Progenitor cell of endocrine pancreas (in vitro differentiated cells): Measurements from ENCODE around the gene TRPM1. TPM values are rescaled to one million over a fixed set of nuclear protein-coding genes. Genes with fewer than 3 reads are reported as not detected.

ENCODE experiments used
- DNase-seq: peaks from one replicate; pipeline ENCODE4 v3.0.0; 2021; ENCODE audit warnings: low spot score; ENCODE audit not compliant: unreplicated experiment
- H3K27ac Mint-ChIP-seq: 2 replicates; pipeline ENCODE4 v1.8.0; 2021; ENCODE audit warnings: mild to moderate bottlenecking, moderate library complexity, mixed read lengths
- H3K27me3 Mint-ChIP-seq: 2 replicates; pipeline ENCODE4 v1.8.0; 2021; ENCODE audit warnings: mixed read lengths
- H3K36me3 Mint-ChIP-seq: 2 replicates; pipeline ENCODE4 v1.8.0; 2022; ENCODE audit warnings: mixed read lengths; ENCODE audit not compliant: insufficient read depth
- H3K4me1 Mint-ChIP-seq: 2 replicates; pipeline ENCODE4 v1.8.0; 2021; ENCODE audit warnings: low read depth, mixed read lengths
- H3K4me3 Mint-ChIP-seq: 2 replicates; pipeline ENCODE4 v1.8.0; 2021; ENCODE audit warnings: low read depth, mild to moderate bottlenecking, moderate library complexity, mixed read lengths
- H3K9me3 Mint-ChIP-seq: 2 replicates; pipeline ENCODE4 v1.8.0; 2021; ENCODE audit warnings: low read depth, mixed read lengths
- CTCF ChIP-seq: fragments of 200-600 bp; sonication (generic); IDR thresholded peaks from one replicate; pipeline ENCODE4 v1.5.0; 2021; ENCODE audit warnings: antibody characterized with exemption, mild to moderate bottlenecking; ENCODE audit not compliant: unreplicated experiment
- total RNA-seq: library from RNA; stranded (reverse); gene quantifications from 2 replicates; pipeline ENCODE4 v1.2.1, GENCODE V29; 2021

The TRPM1 gene
- total RNA-seq, 1 donor from 2014 or later: not detected

DNA sequence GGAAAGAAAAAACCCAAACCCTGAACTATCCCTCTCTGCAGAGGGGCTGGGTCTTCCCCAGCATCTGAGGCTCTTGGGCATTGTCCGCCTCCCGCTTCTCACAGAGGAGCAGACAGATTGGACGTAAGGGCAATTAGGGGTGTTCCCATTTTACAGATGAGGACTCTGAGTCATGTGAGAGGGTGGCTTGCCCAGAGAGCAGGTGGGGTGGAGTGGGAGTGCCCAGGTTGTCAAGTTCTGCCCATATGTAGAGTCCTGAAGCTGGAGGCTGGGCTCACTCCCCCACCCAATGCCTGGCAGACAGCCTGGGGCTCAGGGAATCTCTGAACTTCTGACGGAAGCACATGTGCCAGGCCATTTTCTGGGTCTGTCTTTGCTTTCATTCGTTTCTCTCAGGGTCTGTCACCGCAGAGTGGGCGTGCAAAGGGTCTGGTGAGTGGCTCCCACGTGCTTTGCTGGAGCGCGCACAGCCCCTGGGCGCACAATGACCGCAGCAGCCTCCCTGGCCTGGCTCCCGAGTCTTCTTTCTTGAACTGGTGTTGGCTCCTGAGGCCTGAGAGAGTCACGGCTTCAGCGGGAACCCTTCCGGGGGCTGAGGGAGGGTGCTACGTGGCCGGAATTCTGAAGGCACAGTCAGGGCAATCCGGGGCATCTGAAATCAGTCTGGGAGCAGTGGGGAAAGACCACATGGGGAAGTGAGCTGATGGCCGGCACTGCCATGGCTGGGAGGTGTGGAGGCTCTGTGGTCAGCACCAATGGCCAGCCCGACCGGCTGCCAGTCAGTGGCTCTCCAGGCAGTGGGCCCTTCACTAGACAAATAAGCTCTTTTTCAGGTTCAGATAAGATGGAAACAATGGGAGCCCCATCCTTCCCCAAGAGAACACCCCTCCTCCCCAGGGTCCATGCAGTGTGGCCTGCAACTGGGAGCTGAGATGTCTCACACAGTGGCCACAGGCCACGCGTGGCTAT, 1.1 kb upstream of the TRPM1 start:
- Mint-ChIP-seq H3K4me1 (peaks cover 29% of the 10 kb centered on the region), H3K27me3 (no peaks in the 10 kb centered on the region), H3K27ac (no peak overlapping the region), H3K4me3 (no peak overlapping the region), H3K9me3 (peaks cover 6% of the 10 kb centered on the region), H3K36me3 (no peaks in the 10 kb centered on the region)
- TF ChIP-seq CTCF: no peak
- DNase-seq: no peak

DNA sequence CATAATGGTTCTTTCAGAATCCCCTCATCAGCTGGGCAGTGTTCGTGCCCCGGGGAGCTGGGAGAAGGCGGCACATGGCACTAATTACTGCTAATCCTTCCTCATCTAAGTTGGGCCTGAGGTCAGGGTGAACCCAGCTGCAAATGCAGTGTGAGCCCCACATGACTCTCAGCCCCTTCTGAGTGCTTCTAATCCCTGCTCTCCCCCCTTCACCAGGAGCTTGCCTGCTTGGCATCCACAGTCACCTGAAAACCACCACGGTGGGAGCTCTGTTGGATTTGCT, 455 bp upstream of the TRPM1 start:
- Mint-ChIP-seq H3K27me3 (no peaks in the 10 kb centered on the region), H3K9me3 (no peaks in the 10 kb centered on the region), H3K27ac (no peak overlapping the region), H3K4me3 (no peak overlapping the region), H3K4me1 (peaks cover 29% of the 10 kb centered on the region), H3K36me3 (no peaks in the 10 kb centered on the region)
- no peak for TF ChIP-seq CTCF
- no peak for DNase-seq

DNA sequence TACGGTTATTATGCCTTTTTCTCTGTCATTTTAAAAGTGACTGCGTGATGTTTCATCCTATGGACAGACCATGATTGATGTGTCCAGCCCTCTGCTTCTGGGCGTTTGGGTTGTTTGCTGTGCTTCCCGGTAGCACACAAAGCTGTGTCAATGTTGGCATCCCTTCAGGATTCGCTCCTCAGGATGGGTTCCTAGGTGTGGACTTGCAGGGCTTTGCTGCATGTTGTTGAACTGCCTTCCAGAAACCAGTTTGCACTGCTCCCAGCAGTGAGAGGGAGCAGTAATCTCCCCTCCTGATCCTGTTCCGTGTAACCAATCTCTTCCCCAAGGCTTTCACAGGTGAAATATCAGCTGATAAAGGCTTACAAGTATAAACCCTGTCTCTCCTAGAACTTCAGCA, 787 bp downstream of the TRPM1 start:
- Mint-ChIP-seq H3K4me1 (peaks cover 29% of the 10 kb centered on the region), H3K27ac (no peak overlapping the region), H3K36me3 (no peaks in the 10 kb centered on the region), H3K27me3 (no peaks in the 10 kb centered on the region), H3K4me3 (no peak overlapping the region), H3K9me3 (no peaks in the 10 kb centered on the region)
- TF ChIP-seq CTCF: no peak
- DNase-seq: no peak

- no peak for TF ChIP-seq CTCF
- H3K27me3 Mint-ChIP-seq: no peaks in the 10 kb centered on the region
- no peaks in the 10 kb centered on the region for H3K36me3 Mint-ChIP-seq
- no peak for DNase-seq
- H3K9me3 Mint-ChIP-seq: no peaks in the 10 kb centered on the region
- H3K27ac Mint-ChIP-seq: no peak overlapping the region
- H3K4me1 Mint-ChIP-seq: peaks cover 29% of the 10 kb centered on the region
- H3K4me3 Mint-ChIP-seq: no peak overlapping the region
These were observed 2.4 kb downstream of the TRPM1 start for GRCh38 chr15:31098953-31099740.

DNA sequence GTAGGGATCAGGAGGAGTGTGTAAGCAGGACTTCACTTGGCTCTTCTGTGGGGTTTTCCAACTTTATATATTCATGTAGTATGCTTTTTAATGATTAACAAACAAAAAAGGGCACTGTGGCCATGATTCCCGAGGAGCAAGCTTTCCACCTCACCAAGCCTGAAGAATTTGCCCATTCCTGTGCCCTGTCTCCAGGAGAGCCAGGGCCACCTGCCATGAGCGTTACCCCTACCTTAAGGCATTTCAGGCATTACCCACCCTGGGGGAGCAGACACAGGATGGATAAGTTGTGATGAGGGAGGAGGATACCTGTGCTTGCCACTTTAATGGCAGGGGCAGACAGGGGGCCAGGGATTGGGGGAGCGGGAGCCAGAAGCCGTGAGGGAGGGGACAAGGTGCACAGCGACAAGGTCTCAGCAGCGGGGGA, 3.0 kb downstream of the TRPM1 start:
- H3K4me3 Mint-ChIP-seq: no peak overlapping the region
- no peak overlapping the region for H3K27ac Mint-ChIP-seq
- no peaks in the 10 kb centered on the region for H3K9me3 Mint-ChIP-seq
- H3K27me3 Mint-ChIP-seq: no peaks in the 10 kb centered on the region
- no peak for DNase-seq
- no peaks in the 10 kb centered on the region for H3K36me3 Mint-ChIP-seq
- no peak for TF ChIP-seq CTCF
- peaks cover 29% of the 10 kb centered on the region for H3K4me1 Mint-ChIP-seq
